Nucleus accumbens (tissue), 56 donors: ENCODE results near the gene PALM3.
A peak's percentile ranks its signal among the peaks of the same experiment; 100 is the strongest.
"Not testable (repeated sequence)": the region's sequence is repeated elsewhere in the genome, so short reads cannot be mapped to it uniquely, and the experiment has no call there.

Source experiments
- DNase-seq, 56 donors: peaks; one replicate each; lab custom pipeline; 2025; lab: John Stamatoyannopoulos, UW

PALM3 gene

GRCh38 chr19:14062558-14062855 is 631 bp upstream of the PALM3 start:
- no peak for DNase-seq

DNA sequence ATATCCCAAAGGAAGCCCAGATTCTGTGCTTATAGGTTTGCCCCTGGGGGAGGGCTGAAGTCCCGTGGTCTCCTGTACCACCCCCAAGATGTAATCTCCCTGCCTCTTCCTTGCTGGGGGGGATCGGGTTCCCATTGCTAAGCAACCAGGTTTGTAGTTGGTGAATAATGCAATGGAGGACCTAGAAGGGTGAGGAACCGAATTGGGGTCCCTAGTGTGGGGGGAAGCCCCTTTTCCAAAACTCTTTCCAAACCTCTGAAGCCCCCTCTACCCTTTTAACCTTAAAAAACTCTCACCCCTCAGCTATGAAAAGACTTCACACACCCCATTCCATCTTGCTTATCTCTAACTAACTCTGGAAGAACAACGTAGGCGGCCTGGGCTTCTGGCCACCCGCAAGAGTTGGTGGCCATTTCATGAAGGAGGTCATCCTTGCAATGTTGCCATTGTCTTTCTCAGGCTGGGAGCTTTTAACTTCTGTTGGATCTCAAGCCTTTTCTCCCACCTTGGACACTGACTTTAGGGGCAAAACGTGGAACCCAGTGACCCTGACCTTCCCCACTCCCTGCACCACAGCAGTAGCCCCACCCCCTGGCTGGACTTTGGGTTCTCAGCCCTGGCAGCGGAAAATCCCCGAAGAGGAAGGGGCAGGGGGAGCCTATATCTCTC is 661 bp downstream of the PALM3 start:
- no peak for DNase-seq

DNA sequence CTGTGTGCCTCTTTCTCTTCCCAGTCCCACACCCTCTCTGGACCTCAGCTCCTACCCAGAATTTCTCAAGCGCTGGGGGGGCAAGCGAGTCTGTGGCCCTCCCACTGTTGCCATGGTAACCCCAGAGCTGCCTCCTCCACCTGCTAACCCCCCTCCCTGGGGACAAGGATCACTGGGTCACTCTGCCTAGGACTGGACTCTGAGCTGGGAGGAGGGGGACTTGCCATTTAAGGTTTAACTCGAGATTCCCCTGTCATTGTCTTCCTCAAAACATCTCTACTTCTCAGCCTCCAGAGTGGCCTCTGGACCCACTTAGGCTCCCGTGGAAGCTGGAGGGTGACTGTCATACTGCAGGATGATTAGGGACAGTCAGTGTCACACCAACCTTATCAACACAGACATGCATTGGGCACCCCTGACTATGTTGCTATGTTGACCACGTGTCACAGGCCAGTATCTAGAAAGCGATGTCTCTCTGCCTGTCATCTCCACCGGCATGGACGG is 2.2 kb downstream of the PALM3 start:
- no peak for DNase-seq

DNA sequence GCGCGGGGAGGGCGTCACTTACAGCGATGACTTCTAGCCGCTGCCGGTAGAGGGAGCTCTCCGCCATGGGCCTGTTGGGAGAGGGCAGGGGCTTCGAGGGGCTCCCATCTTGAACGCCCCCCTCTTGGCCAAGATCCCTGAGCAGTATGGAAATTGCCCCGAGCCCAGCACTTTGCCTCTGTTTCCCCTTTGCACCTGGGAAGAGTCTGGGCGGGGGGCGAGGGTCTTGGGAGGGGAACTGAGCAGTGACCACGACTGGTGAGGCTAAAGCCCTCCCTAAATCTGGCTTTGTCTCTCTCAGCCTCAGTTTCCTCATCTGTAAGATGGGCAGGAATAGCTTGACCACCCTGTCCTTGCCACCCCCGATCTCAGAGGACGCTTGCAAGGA is 2.8 kb downstream of the PALM3 start:
- no peak for DNase-seq

GRCh38 chr19:14058182-14059092 is 3.4 kb downstream of the PALM3 start:
- no peak for DNase-seq

DNA sequence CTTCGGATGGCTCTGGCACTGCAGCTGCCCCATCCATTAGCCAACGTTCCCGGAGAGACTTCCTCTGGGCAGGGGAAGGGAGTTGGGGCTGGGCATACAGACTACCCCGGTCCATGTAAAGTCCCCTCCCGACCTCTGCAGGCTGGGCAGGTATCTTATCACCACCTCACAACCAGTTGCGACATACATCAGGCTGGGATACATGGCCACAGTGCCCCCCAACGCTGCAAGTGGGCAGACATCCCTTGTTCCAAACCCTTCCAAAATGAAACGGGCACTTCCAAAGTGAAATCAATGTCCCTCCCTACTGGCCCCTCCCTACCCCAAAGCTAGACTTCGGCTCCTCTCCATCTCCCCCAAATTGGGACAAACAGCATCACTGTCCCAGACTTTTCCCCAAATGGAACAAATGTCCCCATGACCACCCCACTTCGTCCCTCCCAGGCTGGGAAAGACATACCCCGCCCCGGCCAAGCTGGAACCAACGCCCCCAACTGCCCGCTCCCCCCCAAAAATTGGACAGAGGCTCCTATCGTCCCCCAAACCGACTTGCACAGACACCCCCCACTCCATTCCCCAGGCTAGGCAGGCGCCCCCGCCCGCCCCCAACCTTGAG is 5.0 kb downstream of the PALM3 start:
- no peak for DNase-seq

DNA sequence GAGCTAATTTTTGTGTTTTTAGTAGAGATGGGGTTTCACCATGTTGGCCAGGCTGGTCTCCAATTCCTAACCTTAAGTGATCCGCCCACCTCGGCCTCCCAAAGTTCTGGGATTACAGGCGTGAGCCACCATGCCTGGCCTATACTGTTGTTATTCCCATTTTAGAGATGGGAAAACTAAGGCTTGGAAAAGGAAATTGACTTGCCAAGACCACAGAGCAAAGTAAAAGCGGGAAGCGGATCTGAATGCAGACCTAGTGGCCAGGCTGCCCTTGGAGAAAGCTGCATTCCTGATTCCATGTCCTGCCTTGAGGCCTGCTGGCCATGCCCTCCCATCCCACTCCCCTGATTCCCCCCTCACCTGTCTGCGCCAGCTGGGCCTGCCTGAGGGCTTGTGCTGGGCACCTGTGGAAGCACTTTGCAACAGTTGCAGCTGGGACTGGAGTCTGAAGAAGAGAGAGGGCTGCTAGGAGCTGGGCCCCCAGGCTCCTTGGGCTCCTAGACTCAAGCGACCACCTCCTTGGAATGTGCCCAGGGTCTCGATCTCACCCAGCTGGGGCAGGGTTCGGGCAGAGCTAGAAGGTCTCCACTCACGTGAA is 5.7 kb downstream of the PALM3 start:
- no peak for DNase-seq

DNA sequence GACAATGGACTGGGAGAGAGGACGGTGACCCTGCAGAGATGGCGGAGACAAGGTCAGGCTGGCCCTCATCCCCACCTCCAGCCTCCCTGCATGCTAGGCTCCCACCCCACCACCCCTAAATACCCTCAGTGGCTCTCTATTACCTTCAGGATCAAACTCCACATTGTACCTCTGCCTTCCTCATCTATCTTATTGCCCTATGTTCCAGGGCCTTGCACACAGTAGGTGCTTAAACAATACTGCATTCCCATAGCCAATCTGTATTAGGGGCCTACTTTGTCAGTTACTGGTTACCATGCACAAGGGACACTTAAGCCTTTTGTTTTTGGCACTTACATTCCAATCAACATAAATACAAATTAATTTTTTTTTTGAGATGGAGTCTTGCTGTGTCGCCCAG is 6.5 kb downstream of the PALM3 start:
- DNase-seq = no peak

DNA sequence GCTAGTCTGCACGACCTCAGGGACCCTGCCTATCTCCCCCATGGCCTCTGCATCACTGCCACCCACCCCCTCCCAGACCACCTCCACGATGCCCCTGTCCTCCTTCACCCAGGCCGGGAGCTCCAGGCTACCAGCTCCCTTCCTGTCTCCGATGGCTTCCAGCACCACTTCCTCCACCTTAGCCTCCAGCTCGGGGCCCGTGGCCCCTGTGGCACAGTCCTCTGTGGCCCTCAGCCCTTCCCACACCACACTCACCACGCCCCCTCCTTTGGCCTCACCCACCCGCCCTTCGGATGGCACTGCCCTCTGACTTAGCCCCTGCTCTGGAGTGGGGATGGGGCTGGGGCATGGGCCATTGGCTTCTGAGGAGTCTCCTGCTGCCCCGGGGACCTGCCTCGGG is 7.2 kb downstream of the PALM3 start:
- no peak for DNase-seq

DNA sequence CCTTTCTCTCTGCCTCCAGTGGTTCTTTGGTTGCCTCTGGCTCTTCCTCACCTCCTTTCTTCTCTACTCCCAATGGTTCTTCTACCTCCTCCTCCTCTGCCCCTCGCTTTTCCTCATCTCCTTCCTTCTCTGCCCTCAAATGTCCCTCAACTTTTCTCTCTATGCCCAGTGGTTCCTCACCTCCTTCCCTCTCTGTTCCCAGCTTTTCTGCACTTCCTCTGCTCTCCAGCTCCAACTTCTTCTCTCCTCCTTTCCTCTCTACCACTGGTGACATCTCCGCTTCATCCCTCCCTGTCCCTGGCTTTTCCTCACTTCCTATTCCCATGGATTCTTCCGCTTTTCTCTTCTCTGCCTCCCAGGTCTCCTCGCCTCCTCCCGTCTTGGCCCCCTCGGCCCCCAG is 7.8 kb downstream of the PALM3 start:
- no peak for DNase-seq

- no peak for DNase-seq
Measured at GRCh38 chr19:14053500-14053899, 8.4 kb downstream of the PALM3 start.

- DNase-seq = no peak
Measured at GRCh38 chr19:14053032-14053431, 8.8 kb downstream of the PALM3 start.

- no peak for DNase-seq
Measured at GRCh38 chr19:14052470-14052869, 9.4 kb downstream of the PALM3 start.

DNA sequence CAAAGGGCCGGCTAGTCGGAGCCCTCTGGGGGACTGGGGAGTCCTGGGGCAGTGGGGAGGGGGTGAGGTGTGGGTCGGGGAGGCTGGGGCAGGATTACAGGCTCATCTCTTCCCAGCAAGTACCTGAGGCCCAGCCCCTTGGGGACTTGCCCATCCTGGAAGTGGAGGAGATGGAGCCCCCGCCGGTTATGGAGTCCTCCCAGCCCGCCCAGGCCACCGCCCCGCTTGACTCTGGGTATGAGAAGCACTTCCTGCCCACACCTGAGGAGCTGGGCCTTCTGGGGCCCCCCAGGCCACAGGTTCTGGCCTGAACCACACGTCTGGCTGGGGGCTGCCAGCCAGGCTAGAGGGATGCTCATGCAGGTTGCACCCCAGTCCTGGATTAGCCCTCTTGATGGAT is 9.9 kb downstream of the PALM3 start:
- DNase-seq = no peak

DNA sequence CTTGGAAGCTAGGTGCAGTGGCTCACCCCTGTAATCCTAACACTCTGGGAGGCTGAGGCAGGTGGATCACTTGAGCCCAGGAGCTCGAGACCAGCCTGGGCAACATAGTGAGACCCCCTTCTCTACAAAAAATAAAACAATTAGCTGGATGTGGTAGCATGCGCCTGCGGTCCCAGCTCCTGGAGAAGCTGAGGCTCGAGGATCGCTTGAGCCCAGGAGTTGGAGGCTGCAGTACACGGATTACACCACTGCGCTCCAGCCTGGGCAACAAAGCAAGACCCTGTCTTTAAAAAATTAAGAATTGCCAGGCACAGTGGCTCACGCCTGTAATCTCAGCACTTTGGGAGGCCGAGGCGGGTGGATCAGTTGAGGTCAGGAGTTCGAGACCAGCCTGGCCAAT is 10.9 kb downstream of the PALM3 start:
- not testable (repeated sequence) for DNase-seq

GRCh38 chr19:14050512-14050911 is 11.4 kb downstream of the PALM3 start:
- DNase-seq = no peak

DNA sequence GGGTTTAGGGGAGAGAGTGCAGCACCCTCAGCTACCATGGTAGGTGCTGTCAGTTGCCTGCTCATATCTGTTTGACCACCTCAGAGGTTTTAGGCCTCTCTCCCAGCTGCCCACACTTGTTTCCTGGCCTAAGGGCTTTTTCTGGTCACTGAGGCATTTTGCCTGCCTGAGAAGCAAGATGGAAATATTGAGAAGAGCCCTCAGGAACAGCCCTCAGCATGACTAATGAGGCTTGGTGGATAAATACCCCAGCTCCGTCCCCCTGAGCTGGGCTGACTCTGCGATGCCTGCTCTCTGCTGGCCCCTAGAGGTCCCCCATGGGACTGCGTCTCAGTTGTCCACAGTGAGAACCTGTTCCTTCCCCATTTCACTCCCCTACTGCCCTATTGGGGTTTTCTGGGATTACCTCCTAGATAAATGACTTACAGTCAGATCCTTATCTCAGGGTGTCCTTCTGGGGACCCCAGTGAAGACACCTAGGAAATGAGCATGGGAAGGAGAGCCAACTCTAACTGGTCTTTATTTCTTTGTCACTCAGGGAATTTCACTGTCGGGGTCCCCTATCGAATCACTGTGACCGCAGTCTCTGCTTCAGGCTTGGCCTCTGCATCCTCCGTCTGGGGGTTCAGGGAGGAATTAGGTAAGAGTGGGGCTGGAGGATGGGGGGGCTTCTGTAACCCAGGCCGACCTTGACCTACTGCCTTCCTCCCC is 13.3 kb downstream of the PALM3 start:
- peak in 8 of 56 donors; percentile 0 to 34 (median 8) for DNase-seq

DNA sequence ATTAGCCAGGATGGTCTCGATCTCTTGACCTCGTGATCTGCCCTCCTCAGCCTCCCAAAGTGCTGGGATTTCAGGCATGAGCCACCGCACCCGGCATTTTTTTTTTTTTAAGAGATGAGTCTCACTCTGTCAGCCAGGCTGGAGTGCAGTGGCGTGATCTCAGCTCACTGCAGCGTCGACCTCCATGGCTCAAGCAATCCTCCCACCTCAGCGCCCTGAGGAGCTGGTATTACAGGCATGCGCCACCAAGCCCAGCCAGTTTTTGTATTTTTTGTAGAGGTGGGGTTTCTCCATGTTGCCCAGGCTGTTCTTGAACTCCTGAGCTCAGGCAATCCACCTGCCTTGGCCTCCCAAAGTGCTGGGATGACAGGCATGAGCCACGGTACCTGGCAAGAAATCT is 14.0 kb downstream of the PALM3 start:
- DNase-seq = not testable (repeated sequence)

GRCh38 chr19:14042659-14043608 is 18.9 kb downstream of the PALM3 start:
- DNase-seq = peak in 14 of 56 donors; percentile 1 to 44 (median 12)
